HG03565 (cell line): ENCODE measurements around the gene SORCS3.

Experiments used
- ATAC-seq: cut with Tn5 transposase; IDR thresholded peaks from one replicate; pipeline ENCODE4 v1.9.1; 2021; ENCODE audit warnings: mild to moderate bottlenecking, moderate library complexity; ENCODE audit not compliant: unreplicated experiment

SORCS3 gene

GRCh38 chr10:105161149-105161548, 520.1 kb downstream of the SORCS3 start:
- ATAC-seq = no peak

- no peak for ATAC-seq
These were observed 520.7 kb downstream of the SORCS3 start for GRCh38 chr10:105161767-105162166.

- ATAC-seq = no peak
These were observed 529.4 kb downstream of the SORCS3 start for GRCh38 chr10:105170521-105170920.

DNA sequence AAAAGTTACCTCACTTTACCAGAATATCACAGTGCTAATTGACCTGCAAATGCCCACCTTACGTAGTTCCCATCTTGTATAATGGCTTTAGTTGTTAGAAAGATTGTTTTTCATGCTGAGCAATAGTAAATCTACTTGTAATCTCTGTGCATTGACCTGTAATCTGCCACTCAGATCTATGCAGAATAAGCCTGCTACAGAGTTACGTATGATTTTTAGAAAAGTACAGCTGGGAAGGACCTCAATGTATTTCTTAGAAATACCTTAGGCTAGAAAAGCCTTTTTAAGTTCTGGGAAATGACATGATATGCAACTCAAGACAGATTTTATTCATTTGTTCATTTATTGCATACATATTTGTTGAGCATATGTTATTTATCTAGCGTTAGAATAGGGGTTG, 530.9 kb downstream of the SORCS3 start:
- no peak for ATAC-seq

- ATAC-seq = no peak
These were observed 540.5 kb downstream of the SORCS3 start for GRCh38 chr10:105181626-105182025.

DNA sequence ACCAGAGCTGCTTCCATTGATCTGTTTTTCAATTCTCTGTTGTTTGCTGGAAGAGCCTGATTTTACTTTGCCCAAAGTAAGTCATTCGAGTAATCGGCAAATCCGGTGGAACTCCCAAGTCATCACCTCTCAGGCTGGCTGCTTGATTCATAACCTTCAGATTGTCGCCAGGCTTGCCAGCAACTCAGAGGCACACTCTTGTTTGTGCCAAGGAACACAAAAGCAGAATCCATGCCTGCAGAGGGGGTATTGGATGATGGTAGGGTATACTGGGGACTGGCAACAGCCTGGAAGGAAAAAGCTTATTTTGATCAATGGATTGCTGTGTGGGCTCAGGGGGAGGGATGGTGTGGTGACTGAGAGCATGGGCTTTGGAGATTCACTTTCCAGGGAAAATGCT, 542.4 kb downstream of the SORCS3 start:
- no peak for ATAC-seq

DNA sequence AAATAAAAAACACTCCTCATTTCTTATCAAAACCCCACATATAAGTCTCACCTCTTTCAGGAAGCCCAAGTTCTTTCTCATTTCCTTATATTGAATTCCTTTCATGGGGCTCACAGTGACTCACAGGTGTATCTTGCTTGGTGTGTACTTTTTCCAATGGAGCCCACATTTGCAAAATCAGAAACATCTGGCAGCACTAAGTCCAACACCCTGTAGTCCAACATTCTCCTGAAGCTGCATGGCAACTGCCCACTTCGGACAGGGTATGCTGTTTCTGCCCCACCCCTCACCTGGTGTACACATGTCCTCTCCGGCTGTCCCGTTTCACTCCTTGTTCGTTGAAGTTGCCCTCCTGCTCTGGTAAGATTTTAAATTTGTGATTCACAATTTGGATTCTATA, 544.1 kb downstream of the SORCS3 start:
- ATAC-seq = no peak

DNA sequence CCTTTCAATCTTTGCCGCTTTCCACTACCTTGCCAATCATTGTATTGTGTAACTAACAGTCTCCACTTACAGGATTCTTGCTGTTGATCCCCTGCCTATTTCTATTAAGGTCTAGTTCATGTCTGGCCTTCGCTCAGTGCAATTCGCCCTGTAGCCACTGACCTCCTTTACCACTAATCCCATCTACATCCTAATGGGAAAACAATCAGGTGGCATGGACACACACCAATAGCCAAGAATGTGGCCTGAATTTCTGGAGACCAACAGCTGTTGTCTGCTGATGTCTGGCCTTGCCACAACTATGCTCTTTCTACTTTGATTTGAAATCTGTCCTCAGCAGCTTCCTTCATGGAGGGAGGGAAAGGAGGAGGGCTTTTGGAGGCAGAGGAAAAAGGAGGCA, 546.2 kb downstream of the SORCS3 start:
- no peak for ATAC-seq

- ATAC-seq = no peak
These were observed 547.8 kb downstream of the SORCS3 start for GRCh38 chr10:105188737-105189462.

- ATAC-seq = no peak
These were observed 548.3 kb downstream of the SORCS3 start for GRCh38 chr10:105189463-105189800.

DNA sequence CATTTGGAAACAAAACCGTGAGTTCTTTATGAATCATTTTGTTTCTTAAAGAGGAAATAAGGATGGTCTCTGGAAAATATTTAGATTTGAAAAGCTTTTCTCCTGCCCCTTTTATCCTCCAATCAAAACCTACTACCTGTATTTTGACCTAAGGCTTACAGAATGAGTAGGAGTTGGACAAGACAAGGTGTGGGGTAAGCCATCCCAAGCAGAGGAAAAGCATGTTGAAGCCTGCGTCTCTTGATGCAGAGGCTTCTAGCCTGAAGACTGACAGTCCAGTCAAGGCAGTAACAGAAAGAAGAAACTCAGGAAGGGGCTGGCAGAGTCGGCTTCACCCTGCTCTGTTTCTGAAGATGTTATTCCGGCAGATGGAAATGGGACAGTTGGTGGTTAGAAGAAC, 551.1 kb downstream of the SORCS3 start:
- ATAC-seq = no peak

DNA sequence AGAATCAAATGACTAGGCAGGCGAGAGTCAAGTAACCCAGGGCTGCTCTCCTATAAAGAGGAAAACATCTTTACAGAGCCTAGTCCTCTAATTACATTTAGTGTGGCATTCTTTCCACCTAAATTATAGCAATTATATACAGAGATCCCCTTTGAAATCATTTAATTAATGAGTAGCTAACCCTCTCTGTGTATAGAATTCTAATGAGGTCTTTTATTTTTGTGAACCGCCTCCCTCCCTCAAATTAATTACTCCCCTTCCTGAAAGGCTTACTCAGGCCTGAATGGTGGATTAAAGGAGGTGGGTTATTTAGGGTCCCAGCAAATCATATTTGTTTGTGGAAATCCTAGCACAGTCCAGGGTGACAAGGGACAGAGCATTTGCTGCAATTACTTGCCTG, 551.8 kb downstream of the SORCS3 start:
- no peak for ATAC-seq

- ATAC-seq = no peak
These were observed 554.7 kb downstream of the SORCS3 start for GRCh38 chr10:105195831-105196230.

DNA sequence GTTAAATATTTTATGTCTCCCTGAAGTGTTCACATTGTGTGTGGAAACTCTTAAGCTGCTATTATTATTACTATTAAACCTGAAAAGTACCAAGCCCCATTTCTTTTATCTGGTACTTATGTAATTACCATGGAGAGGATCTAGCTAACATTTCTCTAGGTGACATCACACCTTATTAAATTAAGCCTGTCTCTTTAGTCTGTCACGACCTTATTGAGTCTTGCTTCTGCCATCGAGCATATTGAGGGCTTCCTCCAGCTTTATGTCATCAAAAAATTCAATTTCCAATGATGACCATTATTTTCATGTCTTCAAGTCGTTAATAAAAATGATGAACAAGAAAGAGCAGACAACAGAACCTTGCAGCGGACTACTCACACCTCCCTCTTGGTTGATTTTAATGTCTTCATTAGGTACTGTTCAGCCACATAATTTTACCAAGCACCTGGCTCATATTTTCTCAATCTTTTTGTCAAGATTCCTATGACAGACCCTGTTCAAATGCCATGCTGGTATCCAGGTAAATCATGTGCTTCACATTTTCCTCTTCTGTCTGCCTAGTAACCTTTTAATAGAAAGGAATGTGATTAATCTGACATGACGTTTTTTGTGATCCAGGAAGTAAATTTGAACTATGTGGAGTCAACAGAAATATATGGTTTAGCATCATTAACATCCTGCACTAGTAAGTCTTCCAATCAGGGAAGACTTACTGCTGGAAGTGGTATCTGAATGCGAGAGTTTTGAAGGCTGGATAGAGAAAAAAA, 556.7 kb downstream of the SORCS3 start:
- ATAC-seq = no peak

GRCh38 chr10:105206616-105207015, 565.5 kb downstream of the SORCS3 start:
- no peak for ATAC-seq

DNA sequence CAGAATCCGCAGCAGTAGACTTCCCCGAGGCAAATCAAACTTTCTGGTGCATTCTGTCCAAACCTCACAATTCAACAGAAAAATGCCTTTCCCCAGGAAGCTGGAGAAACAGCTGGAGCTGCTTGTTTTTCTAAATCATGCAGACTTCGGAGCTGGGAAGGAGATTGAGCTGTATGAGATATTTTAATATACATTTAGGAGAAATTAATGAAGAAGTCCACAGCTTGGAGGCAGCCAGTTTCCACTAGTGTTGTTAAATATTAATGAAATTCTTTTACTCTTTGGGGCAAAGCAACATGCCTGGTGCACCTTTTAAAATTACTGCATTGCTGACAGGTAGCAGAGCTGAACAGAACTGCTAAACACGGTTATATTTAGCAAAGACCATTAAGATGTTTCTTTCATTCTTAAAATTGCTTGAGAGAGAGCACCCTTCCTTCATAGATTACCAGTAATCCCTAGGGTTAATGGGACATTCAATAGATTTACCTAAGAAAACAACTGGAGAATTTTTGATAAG, 566.4 kb downstream of the SORCS3 start:
- no peak for ATAC-seq

- no peak for ATAC-seq
These were observed 569.5 kb downstream of the SORCS3 start for GRCh38 chr10:105210546-105210945.

- no peak for ATAC-seq
These were observed 596.6 kb downstream of the SORCS3 start for GRCh38 chr10:105237685-105238084.

DNA sequence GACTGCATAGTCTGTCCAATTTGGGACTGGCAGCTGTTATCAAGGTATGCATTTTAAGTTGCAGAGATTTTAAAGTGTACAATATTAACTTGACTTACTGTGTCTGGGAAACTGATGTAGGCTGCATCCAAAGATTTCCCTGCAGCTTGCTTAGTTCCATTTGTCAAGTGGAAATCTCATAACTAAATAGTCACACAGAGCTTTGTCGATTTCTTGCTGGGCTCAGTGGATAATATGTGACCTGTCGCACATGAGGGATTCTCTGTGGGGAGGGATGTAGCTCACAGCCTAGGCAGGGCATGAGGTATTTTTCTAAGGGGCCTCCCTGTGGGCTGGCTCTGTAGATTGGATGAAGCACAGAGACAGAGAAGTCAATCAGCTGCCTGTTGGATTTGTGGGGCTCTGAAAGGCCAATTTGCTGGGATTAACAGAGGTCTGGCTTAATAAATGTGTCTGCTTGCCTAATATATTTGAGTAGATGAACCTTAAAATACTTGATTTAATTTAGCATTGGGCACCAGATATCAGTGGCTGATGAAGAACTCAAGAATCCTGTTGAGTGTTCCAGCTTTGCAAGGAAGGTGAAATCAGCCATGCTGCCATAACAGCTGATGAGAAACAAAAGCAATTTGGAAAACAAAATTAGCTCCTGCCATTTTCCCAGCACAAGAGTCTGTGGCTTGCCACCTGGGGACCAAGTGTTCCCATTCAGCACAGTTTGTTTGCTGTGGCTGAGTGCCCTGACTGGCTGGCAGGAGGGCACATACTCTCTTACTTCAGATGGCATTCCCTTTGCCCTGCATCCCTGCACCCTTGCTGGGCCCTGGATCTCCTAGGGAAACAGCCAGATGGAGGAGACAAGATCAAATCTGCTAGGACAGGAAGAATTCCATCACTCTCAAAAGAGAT, 598.5 kb downstream of the SORCS3 start:
- no peak for ATAC-seq

GRCh38 chr10:105241254-105241653, 600.2 kb downstream of the SORCS3 start:
- ATAC-seq = no peak

DNA sequence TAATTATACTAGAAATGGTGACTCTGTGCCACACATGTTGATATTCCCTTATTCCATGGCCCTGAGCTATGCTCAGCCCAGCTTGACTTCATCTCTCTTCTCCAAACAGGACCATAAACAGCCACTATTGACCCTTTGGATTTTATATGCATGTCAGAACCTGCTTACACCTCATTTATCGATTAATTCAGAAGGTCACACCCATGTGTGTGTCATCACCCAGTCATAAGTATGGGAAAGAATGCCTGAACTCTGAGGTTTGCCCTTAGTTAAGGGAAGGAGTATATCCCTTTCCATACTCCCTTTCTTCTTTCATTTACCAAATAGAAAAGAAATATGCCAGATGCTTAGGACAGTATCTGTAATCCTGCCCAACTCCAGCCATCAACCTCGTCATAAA, 602.3 kb downstream of the SORCS3 start:
- ATAC-seq = no peak
